ENCODE measurements around the gene TASP1.

Gene TASP1

GRCh38 chr20:13545790-13546189 is 92.9 kb downstream of the TASP1 start:
- DNase-seq (ENCODE audit: low read depth): no peak
- TF ChIP-seq CTCF (conservative IDR thresholded peaks at IDR 0.05; ENCODE audit: control insufficient read depth, insufficient read depth, low read depth, low read length): no peak
- no peak overlapping the region for H3K4me3 ChIP-seq (ENCODE audit: control insufficient read depth, low read depth, low read length)

GRCh38 chr20:13543783-13544182 is 94.9 kb downstream of the TASP1 start:
- no peak for TF ChIP-seq CTCF (conservative IDR thresholded peaks at IDR 0.05; ENCODE audit: control insufficient read depth, insufficient read depth, low read depth, low read length)
- DNase-seq (ENCODE audit: low read depth): no peak
- H3K4me3 ChIP-seq (ENCODE audit: control insufficient read depth, low read depth, low read length): no peak overlapping the region

- no peak for DNase-seq (ENCODE audit: low read depth)
- TF ChIP-seq CTCF (conservative IDR thresholded peaks at IDR 0.05; ENCODE audit: control insufficient read depth, insufficient read depth, low read depth, low read length): no peak
- no peak overlapping the region for H3K4me3 ChIP-seq (ENCODE audit: control insufficient read depth, low read depth, low read length)
Measured at GRCh38 chr20:13535627-13536026, 103.1 kb downstream of the TASP1 start.

GRCh38 chr20:13533946-13534345 is 104.8 kb downstream of the TASP1 start:
- no peak for DNase-seq (ENCODE audit: low read depth)
- no peak overlapping the region for H3K4me3 ChIP-seq (ENCODE audit: control insufficient read depth, low read depth, low read length)
- TF ChIP-seq CTCF (conservative IDR thresholded peaks at IDR 0.05; ENCODE audit: control insufficient read depth, insufficient read depth, low read depth, low read length): no peak

GRCh38 chr20:13530146-13530545 is 108.6 kb downstream of the TASP1 start:
- TF ChIP-seq CTCF (conservative IDR thresholded peaks at IDR 0.05; ENCODE audit: control insufficient read depth, insufficient read depth, low read depth, low read length): no peak
- no peak for DNase-seq (ENCODE audit: low read depth)
- no peak overlapping the region for H3K4me3 ChIP-seq (ENCODE audit: control insufficient read depth, low read depth, low read length)

GRCh38 chr20:13526551-13526950 is 112.2 kb downstream of the TASP1 start:
- no peak overlapping the region for H3K4me3 ChIP-seq (ENCODE audit: control insufficient read depth, low read depth, low read length)
- DNase-seq (ENCODE audit: low read depth): peak; percentile 55
- TF ChIP-seq CTCF (conservative IDR thresholded peaks at IDR 0.05; ENCODE audit: control insufficient read depth, insufficient read depth, low read depth, low read length): no peak

All from fibroblast of mammary gland (primary cell).